Body of pancreas (tissue), 4 donors: ENCODE data around the gene ZBTB21.

Experiments
- CTCF ChIP-seq, 7 experiments: fragments of 450-650 bp in 4 of 7; fragments of 200-600 bp in 3 of 7; sonication (generic) in 3 of 7; IDR thresholded peaks; one replicate each; pipeline ENCODE4 v1.5.1; 2016 to 2019; ENCODE audit warnings: antibody characterized with exemption in 7 of 7
- POLR2A ChIP-seq, 3 donors: fragments of 450-650 bp; IDR thresholded peaks; one replicate each; pipeline ENCODE4 v1.6.1; 2016; ENCODE audit warnings: antibody characterized with exemption in 3 of 3, mild to moderate bottlenecking in 2 of 3

- no peak for TF ChIP-seq POLR2A (IDR thresholded peaks at IDR 0.05)
- no peak for TF ChIP-seq CTCF (IDR thresholded peaks at IDR 0.05)
These were observed 44.6 kb downstream of the ZBTB21 start for GRCh38 chr21:41965461-41966013.
